Upper lobe of left lung (tissue), 6 donors: Measurements from ENCODE around the gene EPHB2. TPM values are rescaled to one million over a fixed set of nuclear protein-coding genes. Genes with fewer than 3 reads are reported as not detected.

Experiments used
- ATAC-seq, 2 donors: fragments of 200-7000 bp; cut with Tn5 transposase; one replicate each; pipeline ENCODE4 v1.9.1; 2022; ENCODE audit warnings: mild to moderate bottlenecking in 2 of 2, moderate library complexity in 2 of 2; ENCODE audit not compliant: low FRiP score in 2 of 2
- DNase-seq, 2 donors: peaks; one replicate each; pipeline ENCODE4 v3.0.0-alpha.2; 2019 to 2020
- H3K27ac ChIP-seq, 4 donors: fragments of 200-600 bp; sonication (generic); one replicate each; pipeline ENCODE4 v1.5.1; 2016 to 2019
- H3K27me3 ChIP-seq, 4 donors: fragments of 200-600 bp; sonication (generic); one replicate each; pipeline ENCODE4 v1.5.1; 2017 to 2019
- H3K36me3 ChIP-seq, 4 donors: fragments of 200-600 bp; sonication (generic); one replicate each; pipeline ENCODE4 v1.5.1; 2016 to 2019
- H3K4me1 ChIP-seq, 4 donors: fragments of 200-600 bp; sonication (generic); one replicate each; pipeline ENCODE4 v1.5.1; 2018 to 2019
- H3K4me3 ChIP-seq, 4 donors: fragments of 200-600 bp; sonication (generic); one replicate each; pipeline ENCODE4 v1.5.1; 2017 to 2019; ENCODE audit warnings: mild to moderate bottlenecking in 2 of 4, moderate library complexity in 1 of 4
- H3K9me3 ChIP-seq, 4 donors: fragments of 200-600 bp; sonication (generic); one replicate each; pipeline ENCODE4 v1.5.1; 2018 to 2019
- EP300 ChIP-seq, 4 donors: sonication (generic); formaldehyde crosslinking; IDR thresholded peaks; one replicate each; pipeline ENCODE4 v1.5.1; 2017; ENCODE audit warnings: antibody characterized with exemption in 4 of 4, control low read depth in 2 of 4
- POLR2A ChIP-seq, 4 donors: fragments of 450-650 bp; IDR thresholded peaks; one replicate each; pipeline ENCODE4 v1.5.1; 2016 to 2017; ENCODE audit warnings: antibody characterized with exemption in 4 of 4, mild to moderate bottlenecking in 2 of 4
- POLR2AphosphoS5 ChIP-seq, 2 donors: sonication (generic); formaldehyde crosslinking; IDR thresholded peaks; one replicate each; pipeline ENCODE4 v1.5.1; 2017; ENCODE audit warnings: antibody characterized with exemption in 2 of 2
- WGBS, 2 donors: methylation state at CpG; one replicate each; pipeline ENCODE4 v1.1.5; 2017 to 2018; 5-methylcytosine and 5-hydroxymethylcytosine counted together
- total RNA-seq, 6 donors: library from RNA; depleted of rRNA in 4 of 6; stranded (reverse); fragments of >200 nt in 4 of 6; gene quantifications; one replicate each; pipeline versions ENCODE4 v1.1.0 to v1.2.1, GENCODE V29; 2016 to 2021
- TF ChIP-seq, protein P1 (sequence below), 6 experiments: fragments of 450-650 bp in 4 of 6; fragments of 200-600 bp in 2 of 6; sonication (generic) in 2 of 6; IDR thresholded peaks; one replicate each; pipeline ENCODE4 v1.5.1; 2016 to 2019; ENCODE audit warnings: antibody characterized with exemption in 6 of 6
- donor health status: DM: no; HTN: no; CAD: no; lungs with moderate emphysema.
- donor health status: DM: no; HTN: yes; CAD: no; lungs with severe emphysema.

The EPHB2 gene
- total RNA-seq, 6 donors from 2014 or later, result 1.0 to 8.8 (median 5.6) TPM

DNA sequence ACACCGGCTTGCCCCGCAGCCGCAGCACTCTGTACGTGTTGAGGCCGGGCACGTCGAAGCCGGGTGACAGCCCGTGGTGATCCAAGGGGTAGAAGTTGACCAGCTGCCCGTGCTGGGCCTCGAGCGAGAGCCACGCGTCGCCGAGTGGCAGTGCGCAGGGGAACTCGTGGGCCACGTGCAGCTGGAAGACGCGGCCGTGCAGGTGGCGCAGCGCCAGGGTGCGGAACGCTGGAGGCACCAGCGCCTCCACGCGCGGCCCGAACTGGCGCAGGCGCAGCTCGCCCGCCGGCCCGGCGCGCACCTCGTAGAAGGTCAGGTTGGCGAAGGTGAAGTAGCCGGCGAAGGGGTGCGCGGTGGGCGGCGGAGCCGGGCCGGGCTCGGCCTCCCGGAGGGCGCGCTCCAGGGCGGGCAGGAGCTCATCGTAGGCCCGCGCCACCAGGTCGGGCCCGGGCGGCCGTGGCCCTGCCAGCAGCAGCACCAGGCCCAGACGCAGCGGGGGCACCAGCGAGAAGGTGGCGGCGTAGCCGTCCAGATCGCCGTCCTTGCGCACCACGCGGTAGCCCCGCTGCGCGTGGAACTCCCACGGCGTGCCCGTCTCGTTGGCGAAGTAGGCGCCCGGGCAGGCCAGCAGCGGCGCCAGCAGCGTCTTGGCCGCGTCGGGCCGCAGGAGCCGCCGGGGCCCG lies 242.6 kb downstream of the EPHB2 start:
- ATAC-seq, result peak in 1 of 2 donors; percentile 29
- H3K4me3 ChIP-seq, result no peak overlapping the region

DNA sequence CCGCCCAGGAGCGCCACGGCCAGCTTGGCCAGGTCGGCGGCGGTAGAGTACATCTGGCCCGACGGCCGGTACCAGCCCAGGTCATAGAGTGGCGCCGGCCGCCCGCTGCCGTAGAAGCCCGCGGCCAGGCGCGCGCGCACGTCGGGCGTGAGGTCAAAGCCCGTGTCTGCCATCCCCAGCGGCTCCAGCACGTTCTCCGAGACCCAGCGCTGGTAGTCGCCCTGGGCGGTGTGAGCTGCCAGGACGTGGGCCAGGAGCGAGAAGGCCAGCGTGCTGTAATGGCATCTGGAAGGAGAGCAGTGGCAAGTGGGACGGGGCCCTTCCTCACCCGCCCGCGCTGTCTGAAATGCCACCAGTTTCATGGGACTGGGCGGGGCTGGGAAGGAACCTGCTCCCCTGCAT lies 243.1 kb downstream of the EPHB2 start:
- TF ChIP-seq POLR2A (IDR thresholded peaks at IDR 0.05) (no peak), EP300 (IDR thresholded peaks at IDR 0.05) (no peak), POLR2AphosphoS5 (IDR thresholded peaks at IDR 0.05) (no peak)
- TF ChIP-seq, protein P1, sequence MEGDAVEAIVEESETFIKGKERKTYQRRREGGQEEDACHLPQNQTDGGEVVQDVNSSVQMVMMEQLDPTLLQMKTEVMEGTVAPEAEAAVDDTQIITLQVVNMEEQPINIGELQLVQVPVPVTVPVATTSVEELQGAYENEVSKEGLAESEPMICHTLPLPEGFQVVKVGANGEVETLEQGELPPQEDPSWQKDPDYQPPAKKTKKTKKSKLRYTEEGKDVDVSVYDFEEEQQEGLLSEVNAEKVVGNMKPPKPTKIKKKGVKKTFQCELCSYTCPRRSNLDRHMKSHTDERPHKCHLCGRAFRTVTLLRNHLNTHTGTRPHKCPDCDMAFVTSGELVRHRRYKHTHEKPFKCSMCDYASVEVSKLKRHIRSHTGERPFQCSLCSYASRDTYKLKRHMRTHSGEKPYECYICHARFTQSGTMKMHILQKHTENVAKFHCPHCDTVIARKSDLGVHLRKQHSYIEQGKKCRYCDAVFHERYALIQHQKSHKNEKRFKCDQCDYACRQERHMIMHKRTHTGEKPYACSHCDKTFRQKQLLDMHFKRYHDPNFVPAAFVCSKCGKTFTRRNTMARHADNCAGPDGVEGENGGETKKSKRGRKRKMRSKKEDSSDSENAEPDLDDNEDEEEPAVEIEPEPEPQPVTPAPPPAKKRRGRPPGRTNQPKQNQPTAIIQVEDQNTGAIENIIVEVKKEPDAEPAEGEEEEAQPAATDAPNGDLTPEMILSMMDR (IDR thresholded peaks at IDR 0.05), result no peak
- DNase-seq, result peak in 1 of 2 donors; percentile 16
- Histone ChIP-seq H3K4me3 (no peak overlapping the region), H3K9me3 (no peaks in the 10 kb centered on the region), H3K27ac (no peak overlapping the region), H3K4me1 (peaks cover 0 to 11% (median 0%) of the 10 kb centered on the region in 4 donors), H3K27me3 (peaks cover 0 to 21% (median 10%) of the 10 kb centered on the region in 4 donors), H3K36me3 (no peaks in the 10 kb centered on the region)
- 18 to 30% methylated on average over 8 to 22 of the region's 38 CpGs for WGBS, 2 donors
- ATAC-seq, result no peak

More for the DNA sequence above, 242.6 kb downstream of the EPHB2 start:
- TF ChIP-seq POLR2A (IDR thresholded peaks at IDR 0.05), result no peak
- TF ChIP-seq EP300 (IDR thresholded peaks at IDR 0.05), result no peak
- TF ChIP-seq, protein P1 (IDR thresholded peaks at IDR 0.05), result no peak
- TF ChIP-seq POLR2AphosphoS5 (IDR thresholded peaks at IDR 0.05), result no peak
- DNase-seq, result peak; percentile 12 to 84
- Histone ChIP-seq H3K27me3 (peaks cover 0 to 21% (median 10%) of the 10 kb centered on the region in 4 donors), H3K36me3 (no peaks in the 10 kb centered on the region), H3K9me3 (no peaks in the 10 kb centered on the region), H3K4me1 (peaks cover 0 to 11% (median 0%) of the 10 kb centered on the region in 4 donors), H3K27ac (no peak overlapping the region)
- 21 to 55% methylated on average over 4 to 34 of the region's 92 CpGs for WGBS, 2 donors

DNA sequence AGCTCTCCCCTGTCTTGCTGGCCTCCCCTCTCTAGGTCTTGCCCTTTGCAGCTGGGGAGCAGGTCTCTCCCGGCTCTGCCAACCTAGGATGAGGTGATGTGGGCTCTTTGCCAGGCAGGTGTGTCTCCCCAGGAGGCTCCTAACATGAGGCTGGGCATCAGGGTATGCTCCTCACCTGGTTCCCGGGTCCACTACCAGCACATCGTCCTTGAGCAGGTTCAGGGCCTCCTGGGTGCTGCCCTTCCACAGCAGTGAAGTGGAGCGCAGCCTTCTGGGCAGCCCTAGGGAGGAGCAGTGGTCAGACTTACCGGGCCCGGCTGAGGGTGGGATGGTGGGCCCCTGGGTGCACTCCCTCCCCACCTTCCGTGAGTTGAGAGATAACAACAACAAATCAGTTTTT lies 244.5 kb downstream of the EPHB2 start:
- H3K27ac ChIP-seq, result no peak overlapping the region
- WGBS, 2 donors, result 89 to 94% methylated on average over 5 to 7 of the region's 7 CpGs
- no peak overlapping the region for H3K4me3 ChIP-seq
- H3K36me3 ChIP-seq, result no peaks in the 10 kb centered on the region
- H3K9me3 ChIP-seq, result no peaks in the 10 kb centered on the region
- TF ChIP-seq, protein P1 (IDR thresholded peaks at IDR 0.05), result no peak
- TF ChIP-seq EP300 (IDR thresholded peaks at IDR 0.05) (no peak), POLR2AphosphoS5 (IDR thresholded peaks at IDR 0.05) (no peak), POLR2A (IDR thresholded peaks at IDR 0.05) (no peak)
- ATAC-seq (peak in 1 of 2 donors; percentile 30), DNase-seq (no peak)
- H3K27me3 ChIP-seq, result peaks cover 0 to 21% (median 10%) of the 10 kb centered on the region in 4 donors
- peaks cover 0 to 11% (median 0%) of the 10 kb centered on the region in 4 donors for H3K4me1 ChIP-seq

DNA sequence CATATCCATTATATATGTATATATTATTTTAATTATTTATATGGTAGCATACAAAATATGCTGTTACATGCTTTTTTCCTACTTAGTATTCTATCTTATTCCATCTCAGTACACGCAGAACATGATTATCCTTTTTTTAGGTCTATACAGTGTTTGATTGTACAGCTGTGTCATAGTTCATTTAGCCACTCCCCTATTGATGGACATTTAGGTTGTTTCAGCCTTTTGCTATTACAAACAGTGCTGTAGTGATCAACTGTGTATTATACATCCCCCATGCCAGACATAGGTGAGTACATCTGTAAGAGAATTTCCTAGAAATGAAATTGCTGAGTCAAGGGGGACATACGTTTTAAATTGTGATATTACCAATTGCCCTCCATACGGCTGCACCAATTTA lies 246.4 kb downstream of the EPHB2 start:
- no peak overlapping the region for H3K4me3 ChIP-seq
- TF ChIP-seq, protein P1 (IDR thresholded peaks at IDR 0.05), result no peak
- no peak for TF ChIP-seq POLR2A (IDR thresholded peaks at IDR 0.05)
- TF ChIP-seq EP300 (IDR thresholded peaks at IDR 0.05), result no peak
- TF ChIP-seq POLR2AphosphoS5 (IDR thresholded peaks at IDR 0.05), result no peak
- 66 to 73% methylated on average over 3 of the region's 3 CpGs for WGBS, 2 donors
- DNase-seq (no peak), ATAC-seq (no peak)
- no peak overlapping the region for H3K27ac ChIP-seq
- no peaks in the 10 kb centered on the region for H3K36me3 ChIP-seq
- no peaks in the 10 kb centered on the region for H3K9me3 ChIP-seq
- H3K4me1 ChIP-seq, result peaks cover 0 to 11% (median 0%) of the 10 kb centered on the region in 4 donors
- H3K27me3 ChIP-seq, result peaks cover 0 to 21% (median 10%) of the 10 kb centered on the region in 4 donors
